OCI-LY3 (cell line): Measurements from ENCODE around the gene MATN4.

Source experiments
- H2AFZ ChIP-seq: fragments of 200-600, 300-600 bp; shearing (Covaris generic); 2 replicates; pipeline ENCODE4 v1.6.0; 2014; ENCODE audit warnings: antibody characterized with exemption, low read depth, low read length
- H3K27ac ChIP-seq: fragments of 200-600, 300-600 bp; sonication (generic); 2 replicates; pipeline ENCODE4 v1.5.1; 2014; ENCODE audit warnings: mild to moderate bottlenecking, low read length, moderate library complexity, mixed read lengths
- H3K27me3 ChIP-seq: fragments of 200-600, 300-600 bp; sonication (generic); 2 replicates; pipeline ENCODE4 v1.6.1; 2014; ENCODE audit warnings: low read depth, low read length, mixed read lengths
- H3K36me3 ChIP-seq: fragments of 200-600, 300-600 bp; sonication (generic); replicated peaks from 2 replicates; pipeline ENCODE3; 2014; ENCODE audit warnings: low read depth, low read length, mixed read lengths
- H3K4me1 ChIP-seq: fragments of 300-600, 200-600 bp; sonication (generic); 2 replicates; pipeline ENCODE4 v1.6.1; 2014; ENCODE audit warnings: low read length, mixed read lengths
- H3K4me2 ChIP-seq: fragments of 200-600, 300-600 bp; sonication (generic); 2 replicates; pipeline ENCODE4 v1.6.1; 2014; ENCODE audit warnings: low read length, mixed read lengths
- H3K4me3 ChIP-seq: fragments of 300-600, 200-600 bp; sonication (generic); 2 replicates; pipeline ENCODE4 v1.5.1; 2014; ENCODE audit warnings: antibody characterized with exemption, mild to moderate bottlenecking, low read length, moderate library complexity
- H3K79me2 ChIP-seq: fragments of 300-600, 200-600 bp; shearing (Covaris generic); 2 replicates; pipeline ENCODE4 v1.6.1; 2014; ENCODE audit warnings: mild to moderate bottlenecking, low read length, mixed read lengths
- H3K9ac ChIP-seq: fragments of 300-600, 200-600 bp; shearing (Covaris generic); 2 replicates; pipeline ENCODE4 v1.6.0; 2014; ENCODE audit warnings: mild to moderate bottlenecking, low read length, moderate library complexity
- H3K9me3 ChIP-seq: fragments of 200-600, 300-600 bp; shearing (Covaris generic); 2 replicates; pipeline ENCODE4 v1.6.1; 2014; ENCODE audit warnings: low read length, mixed read lengths; ENCODE audit not compliant: insufficient read depth
- H4K20me1 ChIP-seq: fragments of 200-600, 300-600 bp; sonication (generic); 2 replicates; pipeline ENCODE4 v1.6.1; 2016; ENCODE audit warnings: low read length, mixed read lengths; ENCODE audit not compliant: insufficient read depth
- CTCF ChIP-seq: fragments of 200-600, 300-600 bp; sonication (generic); IDR thresholded peaks from 2 replicates; pipeline ENCODE4 v1.5.1; 2014; ENCODE audit warnings: antibody characterized with exemption, low read length, low read depth
- EZH2phosphoT487 ChIP-seq: fragments of 200-600 bp; shearing (Covaris generic); IDR thresholded peaks from 2 replicates; pipeline ENCODE4 v1.6.1; 2018; ENCODE audit warnings: antibody characterized with exemption, mixed run types, low read depth

Gene MATN4

GRCh38 chr20:45300961-45301360 is 7.1 kb downstream of the MATN4 start:
- H2AFZ ChIP-seq, result no peak overlapping the region
- no peak overlapping the region for H3K4me2 ChIP-seq
- TF ChIP-seq CTCF, result peak; percentile 53
- no peak for TF ChIP-seq EZH2phosphoT487
- no peaks in the 10 kb centered on the region for H3K36me3 ChIP-seq
- peaks cover 14% of the 10 kb centered on the region for H3K4me1 ChIP-seq
- H3K27me3 ChIP-seq, result no peaks in the 10 kb centered on the region
- H3K27ac ChIP-seq, result no peak overlapping the region
- H3K9me3 ChIP-seq, result no peaks in the 10 kb centered on the region
- no peak overlapping the region for H3K4me3 ChIP-seq
- no peaks in the 10 kb centered on the region for H4K20me1 ChIP-seq
- no peak overlapping the region for H3K9ac ChIP-seq
- no peaks in the 10 kb centered on the region for H3K79me2 ChIP-seq

DNA sequence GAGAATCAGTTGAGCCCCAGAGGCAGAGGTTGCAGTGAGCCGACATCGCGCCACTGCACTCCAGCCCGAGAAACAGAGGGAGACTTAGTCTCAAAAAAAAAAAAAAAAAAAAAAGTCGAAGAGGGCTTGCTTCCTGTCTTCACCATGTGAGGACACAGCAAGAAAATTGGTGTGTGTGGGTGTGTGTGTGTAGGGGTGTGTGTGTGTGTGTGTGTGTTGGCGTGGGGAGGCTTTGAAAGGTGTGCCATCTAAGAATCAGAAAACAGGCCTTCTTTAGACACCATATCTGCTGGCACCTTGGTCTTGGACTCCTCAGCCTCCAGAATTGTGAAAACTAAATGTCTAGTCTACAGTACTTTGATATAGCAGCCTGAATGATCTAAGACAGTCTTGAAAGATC is 8.3 kb downstream of the MATN4 start:
- H3K27ac ChIP-seq, result no peak overlapping the region
- no peaks in the 10 kb centered on the region for H3K9me3 ChIP-seq
- no peak overlapping the region for H3K4me3 ChIP-seq
- no peak overlapping the region for H3K9ac ChIP-seq
- peaks cover 14% of the 10 kb centered on the region for H3K4me1 ChIP-seq
- no peaks in the 10 kb centered on the region for H4K20me1 ChIP-seq
- TF ChIP-seq EZH2phosphoT487 (no peak), CTCF (no peak)
- no peaks in the 10 kb centered on the region for H3K79me2 ChIP-seq
- no peak overlapping the region for H2AFZ ChIP-seq
- H3K36me3 ChIP-seq, result no peaks in the 10 kb centered on the region
- no peak overlapping the region for H3K4me2 ChIP-seq
- no peaks in the 10 kb centered on the region for H3K27me3 ChIP-seq

DNA sequence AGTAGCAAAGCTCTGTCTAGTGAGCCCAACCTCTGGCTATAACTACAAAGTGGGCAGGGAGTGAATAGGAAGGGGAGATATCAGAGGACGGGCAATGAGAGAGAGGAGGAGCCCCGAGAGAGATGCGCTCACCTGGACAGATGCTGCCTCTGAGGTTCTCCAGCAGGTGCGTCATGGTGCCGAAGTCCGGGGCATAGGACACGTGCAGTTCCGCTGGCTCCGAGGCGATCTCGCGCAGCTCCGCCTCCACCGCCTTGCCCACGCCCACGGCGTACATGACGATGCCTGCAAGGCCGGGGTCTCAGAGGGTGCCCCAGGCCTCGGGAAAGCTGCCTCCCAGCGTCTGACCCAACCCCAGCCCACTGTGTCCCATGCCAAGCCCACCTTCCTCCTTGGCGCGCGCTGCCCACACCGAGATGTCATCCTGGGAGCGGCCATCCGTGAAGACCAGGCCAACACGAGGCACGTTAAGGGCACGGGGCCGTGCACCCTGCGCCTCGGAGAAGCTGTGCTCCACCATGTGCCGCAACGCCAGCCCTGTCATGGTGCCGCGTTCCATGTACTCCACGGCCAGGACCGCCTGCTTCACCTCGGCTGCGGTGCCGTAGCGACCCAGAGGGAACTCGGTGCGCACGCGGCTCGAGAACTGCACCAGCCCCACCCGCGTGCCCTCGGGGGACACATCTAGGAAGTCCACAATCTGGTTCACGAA is 10.2 kb downstream of the MATN4 start:
- Histone ChIP-seq H2AFZ (no peak overlapping the region), H3K27ac (no peak overlapping the region), H3K27me3 (no peaks in the 10 kb centered on the region), H3K9me3 (0 out of 2 replicates have a peak, but pooled peaks cover 3% of the 10 kb centered on the region), H3K79me2 (no peaks in the 10 kb centered on the region), H3K36me3 (no peaks in the 10 kb centered on the region), H3K4me3 (no peak overlapping the region), H3K4me1 (peaks cover 14% of the 10 kb centered on the region), H3K4me2 (no peak overlapping the region), H3K9ac (no peak overlapping the region), H4K20me1 (no peaks in the 10 kb centered on the region)
- TF ChIP-seq EZH2phosphoT487, result no peak
- TF ChIP-seq CTCF, result no peak

DNA sequence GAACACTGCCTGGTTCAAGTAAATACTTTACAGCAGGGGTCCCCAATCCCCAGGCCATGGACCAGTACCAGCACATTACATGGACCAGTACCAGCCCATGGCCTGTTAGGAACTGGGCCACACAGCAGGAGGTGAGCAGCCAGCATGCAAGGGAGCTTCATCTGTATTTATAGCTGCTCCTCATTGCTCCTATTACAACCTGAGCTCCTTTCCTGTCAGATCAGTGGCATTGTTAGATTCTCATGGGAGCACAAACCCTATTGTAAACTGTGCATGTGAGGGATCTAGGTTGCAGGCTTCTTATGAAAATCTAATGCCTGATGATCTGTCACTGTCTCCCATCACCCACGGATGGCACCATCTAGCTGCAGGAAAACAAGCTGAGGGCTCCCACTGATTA is 13.4 kb downstream of the MATN4 start:
- Histone ChIP-seq H3K27me3 (peaks cover 13% of the 10 kb centered on the region), H3K79me2 (no peaks in the 10 kb centered on the region), H3K4me3 (no peak overlapping the region), H3K4me1 (peaks cover 18% of the 10 kb centered on the region), H4K20me1 (no peaks in the 10 kb centered on the region), H3K4me2 (no peak overlapping the region), H3K9me3 (0 out of 2 replicates have a peak, but pooled peaks cover 3% of the 10 kb centered on the region), H3K36me3 (no peaks in the 10 kb centered on the region), H3K27ac (no peak overlapping the region), H2AFZ (no peak overlapping the region), H3K9ac (no peak overlapping the region)
- TF ChIP-seq EZH2phosphoT487 (no peak), CTCF (no peak)
